NCI-H1105 treated with DMSO at 0.1 percent for 48 hours (cell line): ENCODE results near the gene SUMF1.

Experiments
- DNase-seq: peaks from one replicate; lab custom pipeline; 2025; lab: John Stamatoyannopoulos, UW

The SUMF1 gene

GRCh38 chr3:4466741-4467521, at the start of gene SUMF1:
TSS of gene SUMF1 (minus strand) at chr3:4467269. CDS start at chr3:4467245, 24 bp downstream.
- peak; percentile 48 for DNase-seq

DNA sequence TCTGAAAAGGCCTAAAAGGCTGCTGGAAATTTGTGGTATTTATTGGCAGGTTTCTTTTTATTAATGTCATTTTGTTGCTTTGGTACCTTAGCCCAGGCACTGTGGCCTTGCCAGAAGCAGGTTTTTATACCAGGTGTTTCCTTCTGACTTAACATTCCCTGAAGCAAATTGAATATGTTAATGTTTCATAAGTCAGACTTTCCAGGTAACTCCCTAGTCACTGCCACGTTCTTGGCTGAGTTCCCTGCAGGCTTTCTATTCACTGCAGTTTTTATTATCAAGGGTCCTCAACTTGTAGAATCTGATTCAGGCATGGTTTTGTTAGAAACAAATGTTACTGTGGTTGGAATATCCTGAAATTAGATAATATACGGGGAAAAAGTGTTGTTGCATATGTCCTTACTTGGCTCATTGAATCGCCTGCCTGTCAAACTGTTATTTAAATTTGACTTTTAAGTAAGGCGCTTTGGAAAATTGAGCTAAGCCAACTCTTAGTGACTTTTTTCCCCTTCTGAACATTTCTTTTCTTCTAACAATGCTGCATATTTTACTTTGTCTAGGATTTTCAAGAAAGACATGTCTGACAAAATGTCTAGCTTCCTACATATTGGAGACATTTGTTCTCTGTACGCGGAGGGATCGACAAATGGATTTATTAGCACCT, 49.0 kb upstream of the SUMF1 start:
- DNase-seq: peak; percentile 13

- DNase-seq: no peak
Observed at GRCh38 chr3:4514916-4515315, 47.8 kb upstream of the SUMF1 start.

- no peak for DNase-seq
Observed at GRCh38 chr3:4514321-4514720, 47.3 kb upstream of the SUMF1 start.

GRCh38 chr3:4512895-4513616, 46.0 kb upstream of the SUMF1 start:
- peak; percentile 10 for DNase-seq

DNA sequence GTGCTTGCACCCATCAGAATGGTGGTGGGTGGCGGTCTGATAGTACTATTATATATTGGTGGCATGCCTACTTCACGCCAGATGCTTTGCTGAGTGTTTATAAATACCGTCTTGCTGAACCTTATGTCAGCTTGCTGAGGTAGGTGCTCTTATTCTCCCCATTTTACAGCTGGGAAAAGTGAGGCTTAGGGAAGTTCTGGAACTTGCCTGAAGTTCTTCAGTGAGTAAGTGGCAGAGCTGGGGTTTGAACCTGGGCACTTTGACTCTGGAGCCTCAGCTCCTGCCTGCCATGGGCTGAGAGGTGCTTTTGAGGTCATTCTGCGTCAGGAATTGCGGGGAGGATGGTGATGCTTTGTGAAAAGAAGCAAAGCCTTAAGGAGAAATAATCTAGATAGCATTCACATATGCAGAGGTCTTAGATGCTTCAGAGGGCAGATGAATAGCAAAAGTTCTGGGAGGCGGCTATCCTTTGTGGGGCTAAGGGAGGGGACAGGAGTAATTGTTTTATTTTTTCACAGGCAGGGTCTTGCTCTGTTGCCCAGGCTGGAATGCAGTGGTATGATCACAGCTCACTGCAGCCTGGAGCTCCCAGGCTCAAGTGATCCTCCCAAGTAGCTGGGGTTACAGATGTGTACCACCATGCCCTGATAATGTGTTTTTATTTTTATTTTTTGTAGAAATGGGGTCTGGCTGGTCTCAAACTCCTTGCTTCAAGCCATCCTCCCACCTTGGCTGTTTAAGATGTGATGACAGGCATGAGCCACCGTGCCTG, 44.6 kb upstream of the SUMF1 start:
- no peak for DNase-seq

- no peak for DNase-seq
Observed at GRCh38 chr3:4509983-4510755, 43.1 kb upstream of the SUMF1 start.

DNA sequence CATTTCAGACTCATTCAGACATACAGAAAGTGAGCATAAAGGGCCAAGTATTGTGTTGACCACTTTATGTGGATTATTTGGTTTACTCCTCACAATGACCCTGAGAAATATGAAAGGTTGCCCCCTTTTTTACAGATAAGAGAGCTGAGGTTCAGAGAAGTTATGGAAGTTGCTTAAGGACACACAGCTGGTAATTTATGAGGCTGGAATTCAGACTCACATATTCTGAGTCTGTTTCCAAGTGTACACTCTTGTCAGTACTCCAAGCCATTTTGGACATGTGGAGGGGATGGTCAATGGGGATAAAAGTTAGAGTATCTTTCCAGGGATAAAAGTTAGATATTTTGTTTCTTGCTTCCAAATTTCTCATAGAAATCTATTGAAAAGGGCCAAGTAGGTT, 42.0 kb upstream of the SUMF1 start:
- no peak for DNase-seq

DNA sequence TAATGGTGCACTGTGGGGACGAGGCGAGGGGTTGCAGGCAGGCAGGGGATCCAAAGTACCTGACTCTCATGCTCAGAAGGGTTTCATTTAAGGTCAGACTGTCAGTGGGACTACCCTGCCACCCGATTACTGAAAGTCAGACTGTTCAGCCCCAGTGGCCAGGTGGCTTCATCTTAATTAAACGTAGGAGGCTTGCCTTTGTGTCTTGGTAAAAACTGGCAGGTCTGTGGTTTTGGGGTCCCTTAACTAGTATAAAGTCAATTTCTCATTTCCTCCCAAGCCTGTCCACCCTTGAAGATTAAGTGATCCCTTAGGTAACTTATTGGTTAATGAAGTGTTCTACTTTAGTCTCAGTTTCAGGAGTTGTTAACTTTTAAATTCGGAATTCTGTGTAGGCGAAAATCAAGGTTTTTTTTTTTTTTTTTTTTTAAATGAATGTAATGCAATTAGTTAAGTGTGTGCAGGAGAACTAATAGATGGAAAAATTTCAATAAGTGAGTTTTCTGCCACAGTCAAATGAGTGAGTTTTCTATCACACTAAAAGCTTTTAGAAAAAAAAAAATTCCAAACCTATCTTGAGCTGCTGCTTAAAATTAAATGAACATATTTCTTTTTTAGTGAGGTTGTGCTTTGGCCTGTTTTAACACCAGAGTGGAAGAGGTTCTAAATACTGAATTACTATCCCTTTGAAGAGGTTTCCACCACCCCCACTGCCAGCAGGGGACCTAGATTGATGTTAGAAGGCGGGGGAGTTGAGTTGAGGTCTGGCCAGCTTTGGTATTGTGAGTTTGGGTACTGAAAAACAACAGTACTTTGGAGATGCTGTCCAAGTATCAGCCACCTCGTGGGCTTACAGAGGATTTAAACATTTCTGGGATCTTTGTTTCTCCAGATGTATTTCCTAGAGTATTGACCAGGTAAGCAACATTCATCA, 41.2 kb upstream of the SUMF1 start:
- DNase-seq: no peak

DNA sequence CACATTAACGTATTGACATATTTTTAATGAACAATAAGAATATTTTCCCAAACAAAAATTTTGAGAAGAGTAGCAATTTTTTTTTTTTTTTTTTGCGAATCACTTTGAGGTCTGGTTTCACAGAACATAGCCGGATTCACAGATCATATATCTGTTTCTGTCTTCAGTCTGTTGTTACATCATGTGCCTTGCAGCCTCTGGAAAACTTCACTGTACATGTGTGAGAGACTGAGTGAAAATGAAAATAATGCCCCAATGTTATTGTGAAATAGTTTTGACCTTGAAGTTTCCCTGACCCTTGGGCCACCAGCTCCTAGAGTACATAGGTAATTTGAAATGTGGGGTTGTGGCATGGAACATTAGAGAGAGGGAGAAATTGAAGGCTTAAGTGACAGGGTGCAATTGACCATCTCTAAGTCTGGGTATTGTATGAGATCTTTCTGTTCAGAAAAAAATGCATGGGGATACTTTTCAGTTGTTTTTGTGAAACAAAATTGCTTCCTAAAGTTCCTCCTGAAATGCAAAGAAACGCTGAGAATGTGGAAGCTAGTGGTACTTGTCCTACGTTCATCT, 40.0 kb upstream of the SUMF1 start:
- no peak for DNase-seq

- no peak for DNase-seq
Observed at GRCh38 chr3:4506559-4507023, 39.5 kb upstream of the SUMF1 start.

DNA sequence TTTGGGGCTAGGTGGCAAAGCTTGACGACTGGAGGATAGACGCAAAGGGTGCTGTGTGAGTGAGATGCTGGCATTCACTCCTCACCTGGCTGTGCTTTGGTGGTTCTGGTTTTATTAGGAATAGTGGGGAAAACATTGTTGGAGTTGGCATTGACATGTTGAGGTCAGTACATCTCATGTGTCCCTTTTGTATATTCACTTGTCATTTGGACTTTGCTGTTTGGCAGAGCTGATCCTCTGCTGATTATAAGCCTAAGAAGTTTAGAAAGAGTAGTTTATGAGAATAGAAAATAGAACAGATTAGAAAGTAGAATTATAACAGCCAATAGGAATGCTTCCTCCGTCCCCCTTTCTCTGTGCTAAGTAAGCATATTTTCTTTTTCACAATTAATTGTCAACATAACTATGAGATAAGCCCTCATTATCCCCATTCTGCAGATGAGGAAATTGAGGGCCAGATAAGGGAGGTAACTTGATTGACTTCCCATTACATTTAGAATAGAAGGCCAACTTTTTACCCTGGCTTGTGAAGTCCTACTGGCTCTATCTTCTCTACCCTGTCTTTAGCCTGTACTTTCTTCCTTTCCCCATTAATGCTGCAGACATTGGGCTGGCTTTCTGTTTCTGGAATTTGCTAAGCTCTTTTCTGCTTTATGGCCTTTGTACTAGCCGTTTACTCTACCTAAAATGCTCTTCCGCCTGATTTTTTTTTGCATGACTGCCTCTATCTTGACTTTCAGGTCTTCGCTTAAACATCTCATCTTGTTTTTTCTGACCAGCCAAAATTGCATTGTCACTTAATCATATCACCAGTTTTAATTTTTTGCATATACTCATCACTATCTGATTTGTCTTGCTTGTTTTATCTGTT, 38.9 kb upstream of the SUMF1 start:
- no peak for DNase-seq

- peak; percentile 40 for DNase-seq
Observed at GRCh38 chr3:4504340-4505261, 37.5 kb upstream of the SUMF1 start.

DNA sequence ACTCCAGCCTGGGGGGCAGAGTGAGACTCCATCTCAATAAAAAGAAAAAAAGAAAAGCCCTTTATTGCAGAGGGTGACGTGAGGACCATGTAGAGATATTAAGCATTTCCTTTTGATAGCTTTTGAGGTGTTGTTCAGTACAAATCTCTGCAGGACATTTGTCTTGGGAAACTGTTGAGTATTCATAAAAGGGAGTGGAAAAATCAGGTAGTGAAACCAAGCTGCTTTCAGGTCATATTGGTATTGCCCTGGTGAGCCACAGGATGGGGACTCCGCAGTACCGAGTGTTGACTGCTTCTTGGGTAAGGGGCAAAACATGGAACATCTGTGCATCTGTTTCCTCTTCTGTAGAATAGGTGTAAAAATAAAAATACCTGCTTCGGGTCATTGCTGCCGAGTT, 36.0 kb upstream of the SUMF1 start:
- DNase-seq: no peak

- no peak for DNase-seq
Observed at GRCh38 chr3:4501927-4502326, 34.9 kb upstream of the SUMF1 start.

DNA sequence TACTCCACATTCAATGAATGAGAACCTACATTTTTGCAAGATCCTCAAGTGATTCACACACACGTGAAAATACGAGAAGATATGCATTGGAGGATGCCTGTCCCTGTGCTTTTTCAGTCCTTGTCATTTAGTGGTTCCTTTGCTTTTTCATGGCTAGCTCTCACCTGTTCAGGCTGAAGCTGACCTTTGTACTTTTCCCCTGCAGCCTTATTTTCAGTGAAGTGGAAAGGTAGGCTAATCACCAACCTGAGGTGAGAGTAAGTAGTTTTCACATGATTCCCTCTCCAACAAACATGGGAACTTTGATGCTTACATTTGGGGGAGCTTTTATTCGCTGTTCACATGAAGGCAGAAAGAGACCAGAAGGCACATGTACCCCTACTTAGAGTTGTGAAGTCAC, 34.4 kb upstream of the SUMF1 start:
- no peak for DNase-seq

DNA sequence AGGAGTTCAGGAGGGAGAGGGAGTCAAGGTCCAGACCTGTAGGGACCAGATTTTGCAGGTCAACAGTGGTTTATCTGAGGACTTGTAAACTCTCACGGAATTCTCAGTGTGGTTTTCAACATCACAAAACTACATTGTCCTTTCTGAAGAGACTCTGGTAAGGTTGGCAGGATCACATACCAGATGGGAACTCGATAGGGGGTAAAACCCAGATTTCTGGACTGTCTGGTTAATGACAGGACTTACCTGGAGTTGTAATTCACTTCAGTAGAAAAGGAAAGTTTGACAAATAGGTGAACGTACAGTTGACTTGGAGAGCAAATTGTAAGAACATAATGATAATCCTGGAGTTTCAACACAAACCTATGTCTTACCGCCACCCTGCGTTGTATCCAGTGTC, 31.4 kb upstream of the SUMF1 start:
- DNase-seq: no peak

DNA sequence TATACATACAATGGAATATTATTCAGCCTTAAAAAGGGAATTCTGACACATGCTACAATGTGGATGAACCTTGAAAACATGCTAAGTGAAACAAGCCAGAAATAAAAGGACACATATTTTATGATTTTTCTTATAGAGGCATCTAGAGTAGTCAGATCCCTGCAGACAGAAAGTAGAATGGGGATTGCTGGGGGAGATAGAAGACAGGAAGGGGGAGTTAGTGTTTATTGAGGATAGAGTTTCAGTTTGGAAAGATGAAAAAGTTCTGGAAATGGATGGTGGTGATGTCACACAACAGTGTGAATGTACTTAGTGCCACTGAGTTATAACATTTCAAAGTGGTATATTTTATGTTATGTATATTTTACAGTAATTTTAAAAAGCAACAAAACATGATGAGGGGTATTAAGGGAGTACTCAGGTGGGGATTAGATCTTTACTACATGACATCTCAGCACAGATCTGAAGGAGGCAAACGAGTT, 30.8 kb upstream of the SUMF1 start:
- no peak for DNase-seq
